ENCODE data around the gene RGL3. TPM values are rescaled to one million over a fixed set of nuclear protein-coding genes. Genes with fewer than 3 reads are reported as not detected.

The RGL3 gene
- total RNA-seq, 1 experiment from 2014 or later = 0.10 TPM

Other genes starting within 250 kb of the RGL3 start
- 81.9 and 86.7 TPM in 2 replicates for gene KANK2, start 221.8 kb downstream of the RGL3 start, total RNA-seq (2014; rRNA removed; shearing (Covaris generic); ENCODE audit: low replicate concordance)
- gene ANGPTL8, start 179.7 kb downstream of the RGL3 start, total RNA-seq (2014; rRNA removed; shearing (Covaris generic); ENCODE audit: low replicate concordance) = not detected in 2 replicates
- gene DOCK6, start 156.8 kb downstream of the RGL3 start, total RNA-seq (2014; rRNA removed; shearing (Covaris generic); ENCODE audit: low replicate concordance) = 2.2 and 8.8 TPM in 2 replicates
- gene TSPAN16, start 123.2 kb downstream of the RGL3 start, total RNA-seq (2014; rRNA removed; shearing (Covaris generic); ENCODE audit: low replicate concordance) = 1.0 TPM in 1 of 2 replicates, not detected in the other
- 2.3 and 3.1 TPM in 2 replicates for gene RAB3D, start 79.7 kb downstream of the RGL3 start, total RNA-seq (2014; rRNA removed; shearing (Covaris generic); ENCODE audit: low replicate concordance)
- 139 and 195 TPM in 2 replicates for gene TMEM205, start 73.0 kb downstream of the RGL3 start, total RNA-seq (2014; rRNA removed; shearing (Covaris generic); ENCODE audit: low replicate concordance)
- 5.4 and 9.0 TPM in 2 replicates for gene CCDC159, start 72.8 kb downstream of the RGL3 start, total RNA-seq (2014; rRNA removed; shearing (Covaris generic); ENCODE audit: low replicate concordance)
- gene PLPPR2, start 63.9 kb downstream of the RGL3 start, total RNA-seq (2014; rRNA removed; shearing (Covaris generic); ENCODE audit: low replicate concordance) = 3.9 and 12.3 TPM in 2 replicates
- 1.3 and 3.1 TPM in 2 replicates for gene SWSAP1, start 44.6 kb downstream of the RGL3 start, total RNA-seq (2014; rRNA removed; shearing (Covaris generic); ENCODE audit: low replicate concordance)
- 2.6 and 2.9 TPM in 2 replicates for gene EPOR, start 35.0 kb downstream of the RGL3 start, total RNA-seq (2014; rRNA removed; shearing (Covaris generic); ENCODE audit: low replicate concordance)
- gene ODAD3, start 15.8 kb upstream of the RGL3 start, total RNA-seq (2014; rRNA removed; shearing (Covaris generic); ENCODE audit: low replicate concordance) = 0.22 and 2.0 TPM in 2 replicates
- gene PRKCSH, start 16.3 kb upstream of the RGL3 start, total RNA-seq (2014; rRNA removed; shearing (Covaris generic); ENCODE audit: low replicate concordance) = 93.3 and 256 TPM in 2 replicates
- not detected in 2 replicates for gene ELAVL3, start 61.7 kb upstream of the RGL3 start, total RNA-seq (2014; rRNA removed; shearing (Covaris generic); ENCODE audit: low replicate concordance)
- 7.4 and 12.8 TPM in 2 replicates for gene ZNF653, start 86.5 kb upstream of the RGL3 start, total RNA-seq (2014; rRNA removed; shearing (Covaris generic); ENCODE audit: low replicate concordance)
- 139 and 196 TPM in 2 replicates for gene ECSIT, start 109.8 kb upstream of the RGL3 start, total RNA-seq (2014; rRNA removed; shearing (Covaris generic); ENCODE audit: low replicate concordance)
- 0.46 TPM in 1 of 2 replicates, not detected in the other for gene CNN1, start 119.5 kb upstream of the RGL3 start, total RNA-seq (2014; rRNA removed; shearing (Covaris generic); ENCODE audit: low replicate concordance)
- gene ELOF1, start 139.9 kb upstream of the RGL3 start, total RNA-seq (2014; rRNA removed; shearing (Covaris generic); ENCODE audit: low replicate concordance) = 51.6 and 111 TPM in 2 replicates
- gene ACP5, start 158.3 kb upstream of the RGL3 start, total RNA-seq (2014; rRNA removed; shearing (Covaris generic); ENCODE audit: low replicate concordance) = not detected in 2 replicates
- gene ZNF627, start 178.2 kb upstream of the RGL3 start, total RNA-seq (2014; rRNA removed; shearing (Covaris generic); ENCODE audit: low replicate concordance) = 32.4 and 33.2 TPM in 2 replicates

Measured in MG63 (cell line).